GM12891 (cell line): Measurements from ENCODE around the gene RRP7A.
"Not testable (repeated sequence)": the region's sequence is repeated elsewhere in the genome, so short reads cannot be mapped to it uniquely, and the experiment has no call there.

Source experiments
- DNase-seq: peaks from one replicate; pipeline ENCODE4 v3.0.0; 2011; ENCODE audit warnings: low spot score; ENCODE audit not compliant: insufficient read length
- FAIRE-seq: peaks from 2 replicates; lab custom pipeline; 2011; peaks lifted over from hg19 to GRCh38; lab: Jason Lieb, UNC
- PAX5 ChIP-seq: IDR thresholded peaks from 2 replicates; pipeline ENCODE4 v1.6.1; 2011; ENCODE audit warnings: low read length, moderate library complexity, mild to moderate bottlenecking; ENCODE audit not compliant: insufficient read depth, severe bottlenecking
- POLR2A ChIP-seq: IDR thresholded peaks from 2 replicates; pipeline ENCODE4 v1.6.1; 2011; ENCODE audit warnings: low read depth, low read length, control low read depth
- POLR2AphosphoS5 ChIP-seq: IDR thresholded peaks from 2 replicates; pipeline ENCODE4 v1.6.1; 2011; ENCODE audit warnings: low read depth, low read length, control low read depth
- POU2F2 ChIP-seq: IDR thresholded peaks from 2 replicates; pipeline ENCODE4 v1.6.1; 2011; ENCODE audit warnings: low read depth, mild to moderate bottlenecking, control low read depth, low read length, moderate library complexity
- SPI1 ChIP-seq: IDR thresholded peaks from 2 replicates; pipeline ENCODE4 v1.6.1; 2011; ENCODE audit warnings: low read depth, low read length, control low read depth
- TAF1 ChIP-seq: IDR thresholded peaks from 2 replicates; pipeline ENCODE4 v1.6.1; 2011; ENCODE audit warnings: low read depth, low read length, control low read depth

The RRP7A gene

DNA sequence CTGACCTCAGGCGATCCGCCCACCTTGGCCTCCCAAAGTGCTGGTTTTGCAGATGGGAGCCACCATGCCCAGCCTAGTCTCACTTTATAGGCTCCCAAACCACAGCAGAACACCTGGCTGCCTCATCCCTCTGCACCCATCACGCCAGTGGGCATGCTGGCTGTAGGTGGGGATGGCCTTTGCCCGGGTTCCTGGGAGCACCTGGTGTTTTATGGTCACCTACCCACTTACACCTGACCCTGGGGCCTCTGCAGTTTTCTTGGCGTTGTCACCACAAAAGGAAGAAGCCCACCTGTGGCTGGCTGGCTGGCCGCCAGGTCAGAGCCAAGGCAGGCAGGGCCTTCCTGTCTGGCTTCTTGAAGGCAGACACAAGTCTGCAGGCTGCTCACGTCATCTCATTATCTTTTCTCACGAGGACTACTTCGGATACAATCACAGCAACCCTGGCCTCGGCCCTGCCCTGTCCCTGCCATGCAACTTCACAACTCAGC is 8.2 kb downstream of the RRP7A start:
- FAIRE-seq, result no peak
- no peak for DNase-seq
- TF ChIP-seq TAF1 (no peak), POLR2A (no peak; the same call in 1 of the 2 replicates), PAX5 (no peak), POU2F2 (no peak), POLR2AphosphoS5 (peak; percentile 42; the same call in 1 of the 2 replicates)

DNA sequence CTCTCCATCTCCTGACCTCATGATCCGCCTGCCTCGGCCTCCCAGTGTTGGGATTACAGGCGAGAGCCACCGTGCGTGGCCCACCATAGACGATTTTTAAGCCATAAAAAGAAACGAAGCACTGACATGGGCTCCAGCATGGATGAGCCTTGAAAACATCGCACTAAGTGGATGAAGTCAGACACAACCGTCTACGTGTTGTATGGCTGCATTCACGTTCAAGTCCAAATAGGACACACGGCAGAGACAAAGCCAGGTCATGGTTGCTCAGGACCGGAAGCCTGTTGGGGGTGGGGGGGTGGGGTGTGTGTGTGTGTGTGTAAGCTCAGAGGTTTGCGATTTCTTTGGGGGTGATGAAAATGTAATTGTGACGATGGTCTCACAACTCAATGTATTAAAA is 10.0 kb downstream of the RRP7A start:
- FAIRE-seq, result peak; percentile 64

DNA sequence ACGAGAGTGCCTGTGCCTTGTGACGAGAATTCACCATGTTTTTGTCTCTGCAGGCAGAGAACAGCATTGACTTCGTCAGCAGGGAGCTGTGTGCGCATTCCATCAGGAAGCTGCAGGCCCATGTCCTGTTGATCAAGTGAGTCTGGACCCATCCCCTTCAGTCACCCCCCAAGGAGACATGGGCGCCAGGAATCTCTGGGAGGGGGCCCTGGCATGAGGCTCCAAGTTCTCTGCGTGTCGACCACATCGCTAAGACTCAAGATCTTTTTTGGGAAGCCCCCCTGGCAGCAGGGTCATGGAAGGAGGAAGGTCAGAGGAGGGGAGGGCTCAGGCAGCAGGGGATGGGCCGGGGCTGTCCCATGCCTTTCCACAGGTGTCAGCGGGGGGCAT is 10.6 kb downstream of the RRP7A start:
- not testable (repeated sequence) for DNase-seq
- peak; percentile 5 for FAIRE-seq

More for the DNA sequence above, 10.0 kb downstream of the RRP7A start:
- TF ChIP-seq PAX5 (no peak), POLR2AphosphoS5 (0 out of 2 replicates have a peak, but pooled peaks have one; percentile 55), TAF1 (no peak)
- DNase-seq, result no peak

DNA sequence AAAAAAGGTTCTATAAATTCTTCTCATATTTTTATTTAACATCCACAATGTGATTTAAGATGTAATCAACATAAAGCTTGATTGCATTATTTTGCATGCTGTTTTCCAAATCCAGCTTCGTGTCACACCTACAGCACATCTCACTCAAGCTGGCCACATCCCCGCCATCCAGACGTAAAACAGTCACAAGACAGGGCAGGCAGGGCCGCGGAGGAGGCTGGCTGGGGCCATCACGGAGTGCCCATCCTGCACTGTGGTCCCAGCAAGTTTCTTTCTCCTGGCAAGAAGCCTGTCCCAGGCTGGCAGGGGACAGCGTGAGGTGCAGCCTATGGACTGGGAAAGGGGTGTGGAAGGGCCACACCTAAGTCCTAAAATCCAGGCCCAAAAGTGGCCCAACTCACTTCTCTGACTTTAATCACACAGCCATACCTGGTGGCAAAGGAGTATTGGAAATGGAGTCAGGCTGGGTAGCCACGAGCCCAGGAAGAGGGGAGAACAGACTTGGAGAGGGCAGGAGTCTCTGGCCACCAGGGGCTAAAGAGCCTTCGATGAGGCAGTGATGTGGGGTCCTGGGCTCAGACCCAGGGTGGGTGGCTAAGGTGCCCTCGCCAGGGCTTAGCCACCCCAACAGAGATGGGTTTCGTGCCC is 11.1 kb downstream of the RRP7A start:
- DNase-seq, FAIRE-seq: not testable (repeated sequence)

DNA sequence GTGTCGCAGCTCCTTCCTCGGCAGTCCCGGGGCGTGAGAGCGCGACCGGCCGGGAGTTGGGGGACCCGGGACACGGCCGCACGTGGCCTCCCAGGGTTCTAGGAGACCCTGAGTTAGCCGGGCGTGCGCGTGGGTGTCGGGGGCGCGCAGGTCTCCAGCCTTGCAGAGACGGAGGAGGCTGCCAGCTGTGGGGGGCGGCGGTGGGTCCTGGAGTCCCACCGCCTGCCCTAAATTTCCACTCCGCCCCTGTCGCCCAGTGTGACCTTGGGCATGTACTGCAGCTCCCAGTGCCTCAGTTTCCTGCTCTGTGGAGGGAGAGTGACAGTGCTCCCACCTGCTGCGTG is 18.8 kb downstream of the RRP7A start:
- FAIRE-seq (no peak), DNase-seq (no peak)
- TF ChIP-seq PAX5 (no peak), POU2F2 (no peak), POLR2A (no peak), TAF1 (no peak), SPI1 (no peak)

DNA sequence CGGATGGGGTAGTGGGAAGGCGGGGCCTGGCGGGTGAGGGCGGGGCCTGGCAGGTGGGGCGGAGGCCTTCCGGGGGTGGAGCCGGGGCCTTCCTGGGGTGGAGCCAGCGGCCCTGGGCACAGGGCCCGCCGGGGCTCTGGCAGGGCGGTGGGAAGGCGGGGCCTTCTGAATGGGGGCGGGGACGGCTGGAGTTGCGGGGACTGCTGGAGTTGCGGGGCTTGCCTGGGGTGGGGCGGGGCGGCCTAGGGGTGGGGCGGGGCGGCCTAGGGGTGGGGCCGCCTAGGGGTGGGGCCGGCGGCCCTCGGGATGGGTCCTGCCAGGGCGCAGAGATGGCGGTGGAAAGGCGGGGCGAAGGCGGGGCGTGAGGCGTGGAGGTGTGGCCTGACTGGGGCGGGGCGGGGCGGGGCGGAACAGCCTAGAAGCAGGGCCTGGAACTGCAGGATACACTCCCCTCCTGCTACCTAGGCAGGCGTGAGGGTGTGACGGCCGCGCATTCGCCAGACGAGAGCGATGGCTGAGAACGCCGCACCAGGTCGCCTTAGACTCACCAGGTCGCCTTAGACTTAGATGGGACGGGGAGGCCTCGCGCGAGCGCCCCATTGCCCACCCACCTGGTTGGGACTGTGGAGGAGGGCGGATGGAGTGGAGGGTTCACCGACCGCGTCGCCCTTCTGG is 19.3 kb downstream of the RRP7A start:
- peak; percentile 99 for DNase-seq
- peak; percentile 58 for FAIRE-seq
- TF ChIP-seq TAF1 (no peak), SPI1 (no peak), POLR2AphosphoS5 (no peak), POLR2A (no peak), POU2F2 (no peak), PAX5 (no peak)

DNA sequence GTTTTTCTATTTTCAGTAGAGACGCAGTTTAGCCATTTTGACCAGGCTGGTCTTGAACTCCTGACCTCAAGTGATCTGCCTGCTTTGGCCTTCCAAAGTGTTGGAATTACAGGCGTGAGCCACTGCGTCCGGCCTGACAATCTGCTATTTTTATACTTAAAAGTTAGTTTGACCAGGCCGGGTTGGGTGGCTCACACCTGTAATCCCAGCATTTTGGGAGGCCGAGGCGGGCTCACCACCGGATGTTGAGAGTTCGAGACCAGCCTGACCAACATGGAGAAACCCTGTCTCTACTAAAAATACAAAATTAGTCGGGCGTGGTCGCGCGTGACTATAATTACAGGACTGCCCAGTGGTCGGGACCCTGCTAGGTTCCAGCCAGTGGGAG is 19.8 kb downstream of the RRP7A start:
- not testable (repeated sequence) for FAIRE-seq, DNase-seq

DNA sequence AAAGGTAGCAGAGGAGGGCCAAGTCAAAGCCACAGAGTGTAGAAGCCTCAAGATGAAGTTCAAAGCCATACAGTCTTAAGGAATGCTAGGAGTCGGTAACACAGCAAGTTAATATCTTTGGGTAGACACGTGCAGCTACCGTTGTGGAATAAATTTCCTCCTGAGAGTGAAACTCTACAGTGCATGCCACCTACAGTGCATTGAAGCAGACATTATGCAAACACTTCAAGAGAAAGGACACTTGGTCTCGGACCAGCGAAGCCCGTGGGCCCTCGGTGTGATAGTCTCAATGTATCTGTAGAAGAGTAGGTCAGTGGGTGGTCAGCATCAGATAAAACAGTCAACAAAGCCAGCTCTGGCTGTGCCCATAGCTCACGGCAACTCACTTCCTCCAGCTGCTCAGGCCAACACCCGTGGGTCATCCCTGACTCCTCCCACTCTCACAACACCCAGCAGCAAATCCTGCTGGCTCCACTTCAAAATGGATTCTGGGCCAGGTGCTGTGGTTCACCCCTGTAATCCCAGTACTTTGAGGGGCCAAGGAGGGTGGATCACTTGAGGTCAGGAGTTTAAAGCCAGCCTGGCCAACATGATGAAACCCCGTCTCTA is 24.0 kb downstream of the RRP7A start:
- FAIRE-seq, result peak; percentile 87
- DNase-seq, result not testable (repeated sequence)

DNA sequence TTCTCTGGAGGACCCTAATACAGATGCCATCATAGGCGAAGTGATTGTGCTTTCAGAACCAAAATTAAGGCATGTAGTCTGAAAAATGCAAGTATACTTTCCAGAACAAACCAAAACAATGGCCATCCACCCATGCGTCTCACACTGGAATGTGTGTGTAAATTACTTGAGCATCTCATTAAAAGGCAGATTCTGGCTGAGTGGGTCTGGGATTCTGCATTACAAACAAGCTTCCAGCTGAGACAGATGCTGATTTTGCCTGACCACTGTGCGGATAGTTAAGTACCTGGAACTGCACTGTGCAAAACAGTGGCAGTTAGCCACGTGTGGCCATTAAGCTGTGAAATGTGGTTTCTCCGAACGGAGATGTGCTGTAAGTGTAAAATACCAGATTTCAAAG is 26.2 kb downstream of the RRP7A start:
- TF ChIP-seq PAX5 (no peak), POLR2A (no peak), SPI1 (no peak), POU2F2 (no peak), TAF1 (no peak), POLR2AphosphoS5 (no peak)
- DNase-seq, result no peak
- FAIRE-seq, result no peak

DNA sequence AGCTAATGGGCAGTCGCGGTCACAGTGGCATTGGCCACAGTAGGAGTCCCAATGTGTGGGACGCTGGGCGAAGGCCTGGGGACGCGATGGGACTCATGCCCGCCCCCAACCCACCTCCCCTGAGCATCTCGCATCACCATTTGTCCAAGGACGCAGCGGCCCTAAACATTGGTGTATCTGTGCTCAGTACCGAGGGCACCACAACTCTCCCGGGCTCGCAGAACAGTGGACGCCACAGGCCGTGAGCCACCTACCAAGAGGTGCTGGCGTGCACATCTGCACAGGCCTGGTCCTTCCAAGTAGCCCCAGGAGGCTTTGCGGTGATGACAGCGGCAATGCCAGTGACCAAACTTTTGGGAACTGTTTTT is 27.3 kb downstream of the RRP7A start:
- no peak for FAIRE-seq
- DNase-seq, result no peak
- TF ChIP-seq POLR2AphosphoS5 (no peak), TAF1 (no peak), POU2F2 (no peak), SPI1 (no peak)

DNA sequence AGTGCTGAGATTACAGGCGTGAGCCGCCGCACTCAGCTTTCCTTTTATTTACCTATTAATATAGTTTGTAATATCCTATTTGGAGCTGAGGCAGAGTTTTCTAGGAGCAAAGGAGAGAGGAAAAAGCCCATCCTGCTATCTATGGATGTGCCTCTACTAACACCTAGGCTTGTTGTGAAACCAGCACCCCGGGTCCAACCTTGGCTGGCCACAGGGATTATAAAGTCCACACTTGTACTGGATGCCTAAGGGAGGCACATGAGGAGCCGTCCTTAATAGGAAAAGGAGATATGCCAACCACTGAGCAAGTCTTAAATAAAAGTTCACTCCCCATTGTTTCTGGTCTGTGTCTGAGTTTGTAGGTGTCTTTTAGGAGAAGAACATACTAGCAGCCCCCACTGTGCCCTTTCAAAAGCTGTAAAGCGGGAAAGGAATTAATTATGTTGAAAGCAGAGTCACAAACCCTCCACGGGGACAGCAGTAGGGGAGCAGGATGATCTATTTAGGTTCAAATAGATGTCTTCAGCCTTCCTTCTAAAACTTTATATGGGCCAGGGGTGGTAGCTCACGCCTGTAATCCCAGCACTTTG is 29.3 kb downstream of the RRP7A start:
- no peak for TF ChIP-seq POU2F2
- TF ChIP-seq TAF1, result no peak
- TF ChIP-seq SPI1, result no peak
- TF ChIP-seq POLR2AphosphoS5, result no peak
- TF ChIP-seq PAX5, result no peak
- no peak for TF ChIP-seq POLR2A
- FAIRE-seq (no peak), DNase-seq (no peak)
